Activated CD4-positive, CD25-positive, alpha-beta regulatory T cell (primary cell): ENCODE measurements around the gene FBXW4.
"Not testable (repeated sequence)": the region's sequence is repeated elsewhere in the genome, so short reads cannot be mapped to it uniquely, and the experiment has no call there.

Experiments
- DNase-seq, 4 experiments: peaks; one replicate each; lab custom pipeline; 2025; lab: John Stamatoyannopoulos, UW

The FBXW4 gene

DNA sequence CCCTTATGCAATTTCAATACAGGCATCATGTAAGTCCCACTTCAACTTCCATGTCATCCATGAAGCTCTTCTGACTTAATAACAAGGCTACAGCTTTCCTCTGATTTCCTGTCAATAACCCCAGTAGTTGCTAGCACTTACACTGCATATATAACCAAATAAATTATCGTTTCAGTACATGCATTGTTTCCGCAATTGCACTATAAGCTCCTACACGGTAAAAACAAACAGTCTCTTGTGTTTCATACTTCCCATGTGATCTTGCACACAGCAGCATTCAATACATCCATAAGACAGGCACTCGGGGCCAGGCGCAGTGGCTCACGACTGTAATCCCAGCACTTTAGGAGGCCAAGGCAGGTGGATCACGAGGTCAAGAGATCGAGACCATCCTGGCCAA, 41.4 kb downstream of the FBXW4 start:
- no peak for DNase-seq

DNA sequence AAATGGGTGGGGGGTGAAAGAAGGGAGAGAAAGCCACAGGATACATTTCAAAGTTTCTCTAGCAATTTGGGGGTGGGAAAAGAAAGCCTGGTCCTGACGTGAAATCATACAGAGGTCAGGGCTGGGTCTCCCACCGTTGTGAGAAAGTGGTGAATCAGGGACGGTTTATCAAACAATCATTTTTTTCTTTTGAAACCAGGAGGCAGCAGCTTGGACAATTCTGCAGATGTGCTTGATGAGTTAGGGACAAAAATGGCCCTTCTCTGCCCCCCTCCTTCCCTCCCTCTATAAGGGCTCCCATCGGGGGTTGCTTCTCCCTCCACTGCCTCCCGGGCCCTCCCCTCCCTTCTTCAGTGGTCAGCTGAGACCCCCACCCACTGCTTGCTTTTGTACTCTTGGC, 43.6 kb downstream of the FBXW4 start:
- DNase-seq: no peak

DNA sequence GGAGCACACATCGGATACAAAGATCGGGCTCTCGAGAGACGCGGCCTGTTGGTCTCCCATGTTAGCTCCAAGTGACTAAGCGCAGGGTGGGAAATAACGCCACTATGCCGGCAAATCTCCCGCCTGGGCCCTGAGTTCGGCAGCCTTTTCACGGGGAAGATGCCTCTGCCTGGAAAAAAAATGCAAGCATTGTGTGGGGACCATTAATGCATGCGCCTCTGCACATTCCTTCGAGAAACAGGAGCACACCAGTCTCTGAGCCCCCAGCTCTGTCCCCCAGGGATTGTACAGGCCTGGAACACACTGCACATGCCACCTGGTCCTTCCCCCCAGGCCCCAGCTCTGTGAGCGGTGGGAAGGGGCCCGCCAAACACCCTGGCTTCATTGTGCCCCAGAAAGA, 44.1 kb downstream of the FBXW4 start:
- no peak for DNase-seq

DNA sequence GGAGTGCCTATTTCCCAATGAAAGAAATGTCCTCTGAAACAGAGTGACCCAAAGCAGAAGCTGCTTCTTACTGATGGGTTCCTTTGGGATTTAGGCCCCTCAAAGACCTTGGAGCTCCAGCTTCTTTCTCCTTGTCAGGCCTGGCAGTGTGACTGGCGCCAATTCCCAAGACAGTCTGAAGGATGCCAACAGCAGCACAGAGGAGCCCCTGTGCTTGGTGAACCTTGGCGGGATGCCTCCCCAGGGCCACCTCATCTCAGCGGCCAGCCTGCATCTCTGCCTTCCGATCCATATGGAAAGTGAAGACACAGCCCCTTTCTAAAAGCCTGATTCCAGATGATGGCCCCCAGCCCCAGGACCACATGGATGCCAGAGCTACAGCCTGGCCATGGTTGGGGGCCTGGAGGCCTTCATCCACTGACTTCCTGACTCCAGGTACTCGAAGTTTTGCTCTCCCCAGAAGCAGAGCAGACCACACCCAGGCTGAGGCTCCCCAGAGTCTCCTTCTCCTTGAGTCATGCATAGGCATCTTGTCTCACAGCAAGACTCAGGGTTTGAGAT, 45.4 kb downstream of the FBXW4 start:
- no peak for DNase-seq

DNA sequence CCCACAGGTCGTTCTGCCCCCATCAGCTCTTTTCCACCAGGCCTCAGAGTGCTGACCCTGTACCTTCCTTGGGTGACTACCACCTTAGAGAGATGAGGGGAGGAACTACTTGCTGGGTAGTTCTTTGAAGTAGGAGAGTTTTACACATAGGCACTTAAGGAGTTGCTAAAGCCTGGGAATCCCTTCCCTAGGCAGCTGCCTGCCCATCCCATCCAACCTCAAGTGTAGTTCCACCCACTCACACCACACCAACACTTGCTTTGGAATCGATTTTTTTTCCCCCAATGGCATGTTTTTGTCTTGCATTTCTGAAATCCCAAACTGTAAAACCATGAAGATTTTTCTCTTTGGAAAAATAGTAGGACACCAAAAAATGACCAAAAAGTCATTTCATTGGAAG, 47.7 kb downstream of the FBXW4 start:
- DNase-seq: no peak

DNA sequence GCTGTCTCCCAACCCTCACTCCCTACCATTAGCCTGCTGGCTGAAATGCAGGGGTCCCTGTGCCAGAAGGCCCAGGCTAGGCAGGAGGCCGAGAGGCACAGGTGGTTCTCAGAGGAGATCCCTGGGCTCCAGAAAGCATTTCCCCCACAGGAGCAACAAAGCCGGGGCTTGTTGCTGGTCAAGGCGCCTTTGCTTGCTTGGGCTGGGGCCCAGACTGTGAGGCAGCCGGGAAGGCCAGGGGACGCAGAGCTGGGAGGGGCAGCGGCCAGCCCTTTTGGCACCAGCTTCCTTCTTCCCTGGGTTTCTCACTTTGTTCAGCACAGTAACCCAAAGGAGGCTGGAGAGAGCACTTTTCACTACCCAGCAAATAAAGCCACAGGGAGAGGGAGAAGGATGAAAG, 48.6 kb downstream of the FBXW4 start:
- DNase-seq: no peak

DNA sequence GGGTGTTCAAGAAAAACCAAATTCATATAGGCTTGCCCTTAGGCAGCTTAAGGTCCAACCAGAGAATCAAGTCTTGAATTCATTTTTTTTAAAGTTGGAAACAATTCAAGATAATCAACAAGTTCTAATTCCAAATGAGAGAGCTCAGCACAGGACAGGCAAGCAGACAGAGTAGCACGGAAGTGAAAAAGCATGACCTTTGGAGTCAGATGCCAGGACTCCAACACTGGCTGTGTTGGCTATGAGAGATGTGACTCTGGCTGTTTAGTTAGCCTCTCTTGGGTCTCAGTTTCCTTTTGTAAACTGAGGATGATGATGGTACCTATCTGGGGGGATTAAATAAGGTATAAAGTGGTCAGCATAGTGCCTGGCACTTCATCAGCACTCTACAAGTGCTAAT, 49.3 kb downstream of the FBXW4 start:
- no peak for DNase-seq

DNA sequence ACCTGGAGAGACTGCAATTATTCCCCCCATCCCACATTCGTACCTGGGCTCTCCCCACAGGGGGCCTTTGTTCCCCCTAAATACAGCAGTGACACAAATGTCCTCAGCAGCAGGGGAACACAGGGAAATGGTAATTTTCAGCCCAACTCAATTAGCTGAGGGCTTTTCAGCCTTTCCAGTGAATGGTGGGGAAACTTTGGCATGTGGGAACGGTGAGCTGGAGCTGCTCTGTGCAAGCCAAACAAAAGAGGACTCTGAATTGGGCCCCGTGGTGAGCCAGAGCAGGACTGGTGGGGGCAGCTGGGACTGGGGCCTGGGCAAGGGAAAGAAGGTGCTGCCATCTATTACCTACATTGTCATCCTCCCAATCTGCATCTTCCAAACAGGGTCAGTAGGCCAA, 51.0 kb downstream of the FBXW4 start:
- DNase-seq: no peak

DNA sequence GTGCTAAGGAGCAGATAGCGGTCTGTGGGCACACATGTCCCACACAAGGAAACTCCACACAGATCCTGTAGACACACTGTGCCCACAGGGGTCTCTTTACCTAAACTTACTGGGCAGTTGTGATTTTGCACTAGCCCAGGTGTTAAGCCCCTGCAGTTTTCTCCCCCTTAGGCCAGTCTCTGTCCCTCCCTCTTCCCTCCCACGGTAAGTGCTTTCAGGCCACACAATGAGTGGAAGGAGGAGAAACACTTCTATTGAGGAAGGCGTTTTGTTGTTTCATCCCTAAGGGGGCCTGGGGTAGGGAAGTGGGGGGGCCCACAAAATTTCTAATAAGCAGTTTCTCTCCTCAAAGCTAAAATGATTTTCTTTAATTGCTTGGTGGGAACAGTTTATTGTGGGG, 51.4 kb downstream of the FBXW4 start:
- no peak for DNase-seq

DNA sequence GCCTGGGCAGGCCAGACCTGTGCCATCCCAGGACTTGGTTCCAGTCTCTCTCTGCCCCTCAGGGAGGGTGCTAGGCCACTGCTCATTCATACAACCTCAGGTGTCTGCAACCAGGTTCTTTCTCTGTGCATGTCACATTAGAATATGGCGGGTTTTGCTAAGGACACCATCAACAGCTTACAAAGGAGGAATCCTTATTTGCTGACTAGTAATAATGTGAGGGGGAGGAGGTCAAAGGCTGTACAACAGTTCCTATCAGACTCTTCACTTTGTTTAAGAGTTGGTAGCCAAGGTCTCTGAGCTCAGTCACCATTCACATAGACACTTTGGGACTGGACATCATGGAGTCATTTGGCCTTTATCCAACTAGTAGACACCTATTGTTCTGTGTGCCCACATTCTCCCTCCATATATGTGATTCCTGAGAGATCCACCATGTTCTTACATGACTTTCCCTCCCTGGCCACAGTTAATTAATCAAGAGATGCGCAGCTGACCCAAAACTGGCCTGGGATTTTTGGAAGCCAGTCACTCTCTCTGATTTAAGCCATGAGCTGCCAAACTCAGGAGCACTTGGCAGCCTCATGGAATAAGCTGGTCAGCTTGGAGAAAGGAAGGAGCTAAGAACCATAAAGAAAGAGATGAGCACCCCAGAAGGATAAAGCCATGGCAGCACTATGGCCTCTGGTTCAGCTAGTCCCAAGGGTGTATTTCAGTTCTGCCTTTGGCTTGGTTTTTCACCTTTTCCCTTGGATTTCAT, 55.6 kb downstream of the FBXW4 start:
- no peak for DNase-seq

DNA sequence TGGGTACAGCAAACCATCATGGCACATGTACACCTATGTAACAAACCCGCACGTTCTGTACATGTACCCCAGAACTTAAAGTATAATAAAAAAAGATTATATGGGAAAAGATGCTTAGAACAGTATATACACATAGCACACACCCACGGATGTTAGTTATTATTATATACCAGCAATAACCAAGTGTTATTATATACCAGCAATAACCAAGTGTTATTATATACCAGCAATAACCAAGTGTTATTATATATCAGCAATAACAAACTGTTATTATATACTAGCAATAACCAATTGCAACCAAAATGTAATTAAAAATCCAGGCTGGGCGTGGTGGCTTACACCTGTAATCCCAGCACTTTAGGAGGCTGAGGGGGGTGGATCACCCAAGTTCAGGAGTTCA, 61.5 kb downstream of the FBXW4 start:
- DNase-seq: not testable (repeated sequence)

DNA sequence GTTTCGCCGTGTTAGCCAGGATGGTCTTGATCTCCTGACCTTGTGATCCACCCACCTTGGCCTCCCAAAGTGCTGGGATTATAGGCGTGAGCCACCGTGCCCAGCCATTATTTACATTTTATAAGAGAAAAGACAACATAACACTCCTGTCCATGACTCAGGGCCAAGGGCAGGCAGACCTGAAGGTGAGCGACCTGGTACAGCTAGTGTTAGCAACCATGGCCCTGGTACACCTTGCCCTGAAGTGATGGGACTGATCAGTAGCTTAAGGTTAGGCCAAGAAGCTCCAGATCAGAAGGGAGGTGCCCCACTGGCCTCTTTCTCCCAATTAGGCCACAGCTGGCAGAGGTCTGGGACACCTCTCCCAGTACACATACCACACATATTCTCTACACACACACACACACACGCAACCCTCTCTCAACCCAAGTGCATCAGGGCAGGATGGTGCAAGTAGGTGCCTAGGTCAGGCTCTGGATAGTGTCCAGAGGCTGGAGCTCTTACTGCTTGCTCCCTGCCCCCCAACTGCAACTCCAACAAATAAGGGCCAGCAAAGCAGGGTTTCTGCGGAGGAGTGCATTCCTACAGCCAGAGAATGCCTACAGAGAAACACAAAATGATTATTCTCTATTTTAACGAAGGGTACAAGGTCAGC, 63.0 kb downstream of the FBXW4 start:
- DNase-seq: no peak

DNA sequence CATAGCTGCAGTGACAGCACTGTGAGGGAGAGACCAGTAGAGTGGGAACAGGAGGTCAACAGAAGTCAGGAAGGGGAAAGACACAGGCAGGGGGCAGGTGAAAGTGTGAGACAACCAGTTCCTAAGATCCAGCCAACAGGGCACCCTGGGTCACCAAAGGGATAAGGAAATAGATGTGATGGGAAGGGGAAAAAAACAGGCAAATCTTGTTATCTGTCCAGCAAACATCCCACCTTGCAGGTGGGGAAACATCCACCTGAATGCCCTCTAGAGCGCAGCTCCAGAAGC, 64.4 kb downstream of the FBXW4 start:
- DNase-seq: no peak

DNA sequence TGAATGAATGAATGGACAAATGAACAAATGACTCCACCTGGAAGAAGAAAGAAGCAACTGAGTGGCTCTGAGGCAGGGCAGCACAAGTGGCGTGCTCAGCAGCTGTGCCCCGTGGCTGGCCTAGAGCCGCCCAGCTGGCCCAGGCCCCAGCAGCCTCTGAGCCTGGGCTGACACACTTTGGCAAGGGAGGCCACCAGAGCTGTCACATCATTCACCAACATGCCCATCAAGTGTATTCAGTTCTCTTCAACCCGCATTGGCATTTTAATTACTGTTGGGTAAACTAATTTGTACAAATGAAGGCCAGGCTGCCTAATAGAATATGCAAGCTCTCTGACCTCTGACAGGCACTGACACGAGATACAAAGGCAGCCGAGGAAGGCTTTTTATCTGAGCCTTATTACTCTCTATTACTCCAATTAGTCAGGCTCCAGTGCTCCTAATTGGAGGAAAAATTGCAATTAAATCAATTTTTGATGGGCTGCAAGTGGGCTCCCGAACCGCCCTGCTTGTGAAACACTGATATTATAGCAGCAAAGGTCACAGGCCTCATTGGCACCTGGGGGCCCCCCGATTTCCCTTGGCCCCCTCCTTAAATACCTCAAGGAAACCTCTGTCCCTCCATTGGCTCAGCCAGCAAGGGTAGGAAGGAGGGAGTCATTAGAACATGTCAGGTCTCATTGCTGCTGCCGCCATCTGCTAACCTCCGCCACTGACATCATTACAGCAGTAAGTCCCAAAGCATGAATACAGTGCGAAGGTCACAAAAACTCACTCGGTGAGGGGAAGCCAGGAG, 64.9 kb downstream of the FBXW4 start:
- no peak for DNase-seq

DNA sequence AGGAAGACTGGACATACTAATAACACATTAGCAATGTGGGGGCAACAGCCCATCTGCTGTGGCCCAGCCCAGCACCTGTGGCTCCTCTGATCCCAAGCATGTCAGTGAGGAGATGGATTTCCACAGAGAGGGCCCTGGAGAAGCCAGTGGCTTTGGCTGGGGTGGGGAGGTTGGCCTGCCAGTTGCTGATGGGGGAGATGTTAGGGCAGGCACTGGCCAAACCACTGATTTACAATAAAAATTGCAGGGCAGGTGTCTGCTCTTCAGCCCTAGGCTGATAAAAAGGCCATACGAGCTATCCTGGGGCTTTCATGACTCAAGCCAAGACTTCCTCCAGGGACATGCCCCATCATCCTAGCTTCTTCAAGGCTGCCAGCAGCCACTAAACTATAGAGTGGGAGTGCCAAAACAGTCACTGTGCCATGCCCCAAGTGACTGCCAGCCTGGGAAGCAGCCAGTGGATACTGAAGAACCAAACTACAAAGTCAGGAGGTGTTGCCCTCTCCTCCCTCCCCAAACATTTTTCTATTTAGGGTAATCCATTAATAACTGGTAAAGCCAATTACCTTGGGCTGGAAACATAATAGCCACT, 69.1 kb downstream of the FBXW4 start:
- no peak for DNase-seq

DNA sequence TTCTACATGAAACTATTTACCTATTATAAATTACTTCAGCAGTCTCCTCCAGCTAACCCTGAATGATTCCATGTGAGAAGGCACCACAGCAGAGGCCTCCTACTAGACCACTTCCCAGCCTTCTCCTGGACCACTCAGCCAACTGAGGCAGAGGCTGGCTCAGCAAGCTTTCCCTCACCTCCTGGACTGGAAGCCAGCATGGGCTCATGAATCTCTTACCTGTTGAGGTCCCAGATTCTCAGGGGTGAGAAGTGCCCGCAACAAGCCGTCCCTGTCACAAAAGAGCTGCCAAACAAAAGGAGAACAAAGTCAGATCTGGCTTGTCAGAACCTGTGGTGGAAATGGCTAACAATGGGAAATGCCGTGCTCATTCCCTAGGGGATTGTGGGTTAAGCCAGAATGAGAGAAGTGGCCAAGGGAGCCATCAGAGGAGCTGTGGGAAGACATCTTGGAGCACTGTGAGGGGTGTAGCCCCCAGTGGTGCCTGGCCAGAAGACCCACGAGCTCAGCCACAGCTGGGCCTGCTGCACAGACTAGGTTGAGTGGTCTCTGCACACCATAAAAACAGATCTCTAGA, 70.4 kb downstream of the FBXW4 start:
- no peak for DNase-seq

DNA sequence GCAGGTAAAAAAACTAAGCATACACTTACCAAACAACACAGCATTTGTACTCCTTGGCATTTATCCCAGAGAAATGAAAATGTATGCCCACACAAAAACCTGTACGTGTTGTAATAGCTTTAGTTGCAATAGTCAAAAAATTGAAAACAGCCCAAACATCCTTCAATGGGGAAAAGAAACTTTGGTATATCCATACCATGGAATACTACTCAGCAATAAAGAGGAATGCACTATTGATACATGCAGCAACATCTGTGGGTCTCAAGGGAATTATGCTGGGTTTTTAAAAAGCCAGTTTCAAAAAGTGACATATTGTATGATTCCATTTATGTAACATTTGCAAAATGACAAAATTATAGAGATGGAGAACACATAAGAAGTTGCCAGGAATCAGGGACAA, 71.4 kb downstream of the FBXW4 start:
- DNase-seq: no peak

DNA sequence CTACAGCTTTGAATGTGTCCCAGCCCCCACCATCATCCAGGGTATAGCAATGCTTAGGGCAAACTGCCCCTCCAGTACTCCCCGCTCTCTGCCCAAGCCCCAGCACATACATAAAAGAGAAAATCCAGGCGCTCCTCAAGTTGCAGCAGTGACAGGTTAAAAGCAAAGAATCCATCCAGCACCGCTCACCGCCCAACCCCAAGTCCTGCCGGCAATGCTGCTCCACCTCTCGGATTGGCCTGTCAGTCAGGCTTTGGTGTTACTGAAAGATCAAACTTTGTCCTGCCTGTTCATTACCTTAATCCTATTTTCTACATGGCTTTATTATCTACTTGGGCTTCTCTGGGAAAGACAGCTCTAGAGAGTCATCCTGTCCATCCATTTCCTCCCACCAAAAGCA, 75.0 kb downstream of the FBXW4 start:
- DNase-seq: no peak

DNA sequence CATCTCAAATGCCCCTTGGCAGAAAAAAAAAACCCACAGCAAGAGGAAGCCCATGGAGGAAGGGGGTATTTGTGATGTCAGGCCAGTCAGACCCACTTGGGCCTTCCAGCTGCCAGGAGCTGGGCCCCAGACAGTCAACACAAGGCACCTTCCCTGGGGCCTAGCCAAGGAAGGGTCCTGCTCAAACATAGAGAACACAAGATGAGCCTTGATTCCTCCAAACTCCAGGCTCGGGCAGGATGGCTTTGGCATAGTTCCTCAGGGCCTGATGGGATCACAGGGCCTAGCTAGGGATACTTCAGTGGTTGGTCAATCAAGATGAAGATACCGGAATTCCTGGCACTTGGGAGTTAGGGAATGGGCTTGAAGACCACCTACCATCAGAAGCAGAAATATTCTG, 76.1 kb downstream of the FBXW4 start:
- no peak for DNase-seq

DNA sequence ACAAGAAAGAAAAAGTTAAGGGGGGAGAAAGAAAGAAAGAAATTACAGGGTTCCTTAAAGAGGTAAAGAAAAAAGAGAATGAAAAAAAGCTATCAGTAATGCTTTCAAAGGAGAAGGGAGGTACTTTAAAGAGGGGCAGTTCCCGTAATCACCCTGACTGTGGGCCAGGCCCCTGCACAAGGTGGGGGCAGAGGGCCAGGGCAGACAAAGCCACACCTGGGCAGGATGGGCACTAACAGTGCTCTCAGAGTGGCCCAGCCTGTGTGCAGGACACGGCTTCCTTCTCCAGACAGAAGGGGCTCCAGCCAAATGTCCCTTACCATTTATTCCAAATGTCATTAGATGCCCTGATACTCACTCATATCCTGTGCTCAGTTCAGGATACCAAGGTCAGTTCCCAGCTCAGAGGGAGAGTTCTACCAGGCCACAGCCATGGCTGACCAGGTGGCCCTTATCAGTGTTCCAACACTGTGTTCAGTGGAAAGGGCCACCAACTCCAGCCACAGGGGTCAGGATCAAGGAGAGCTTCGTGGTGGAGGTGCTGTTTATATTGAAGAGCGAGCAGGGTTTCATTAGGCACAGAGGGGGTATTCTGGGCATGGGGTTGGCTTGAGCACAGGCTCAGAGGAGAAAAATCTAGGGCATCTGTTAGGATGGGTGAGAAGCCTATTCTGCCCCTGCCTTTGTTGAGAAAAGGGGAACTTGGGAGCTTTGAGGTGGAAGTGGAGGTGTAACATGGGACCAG, 77.0 kb downstream of the FBXW4 start:
- no peak for DNase-seq

DNA sequence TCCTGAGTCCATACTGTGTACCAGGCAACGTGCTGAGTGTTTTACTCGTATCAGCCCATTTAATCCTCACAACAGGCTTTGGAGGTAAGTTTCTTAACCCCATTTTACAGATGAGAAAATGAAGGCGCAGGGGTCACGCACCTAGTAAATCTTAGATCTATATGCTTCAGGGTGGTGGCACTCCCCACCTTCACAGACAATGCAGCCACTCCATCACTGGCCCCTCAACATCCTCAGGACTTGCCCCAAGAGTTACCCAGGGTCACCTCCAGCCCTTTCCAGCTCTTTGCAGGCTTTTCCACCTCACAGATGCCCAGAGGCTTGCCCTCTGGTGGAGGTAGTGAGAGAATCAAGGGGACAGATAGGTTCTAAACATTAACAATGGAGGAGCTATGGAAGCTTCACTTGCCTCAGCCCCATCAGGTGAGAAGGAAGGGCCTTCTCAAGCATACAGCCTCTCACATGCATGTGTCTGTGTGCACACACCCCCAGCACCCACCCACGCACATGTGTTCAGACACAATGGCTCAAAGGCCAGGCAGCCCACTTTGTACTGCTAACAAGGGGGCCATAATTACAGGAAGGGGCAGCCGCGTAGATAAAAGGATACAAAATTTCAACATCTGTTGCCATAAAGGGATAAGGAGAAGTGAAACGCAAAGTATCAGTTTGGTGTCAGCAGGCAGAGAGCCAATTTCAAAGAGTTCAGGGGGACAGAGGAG, 77.7 kb downstream of the FBXW4 start:
- DNase-seq: no peak
